Measurements from ENCODE around the gene SLCO2B1.

DNA sequence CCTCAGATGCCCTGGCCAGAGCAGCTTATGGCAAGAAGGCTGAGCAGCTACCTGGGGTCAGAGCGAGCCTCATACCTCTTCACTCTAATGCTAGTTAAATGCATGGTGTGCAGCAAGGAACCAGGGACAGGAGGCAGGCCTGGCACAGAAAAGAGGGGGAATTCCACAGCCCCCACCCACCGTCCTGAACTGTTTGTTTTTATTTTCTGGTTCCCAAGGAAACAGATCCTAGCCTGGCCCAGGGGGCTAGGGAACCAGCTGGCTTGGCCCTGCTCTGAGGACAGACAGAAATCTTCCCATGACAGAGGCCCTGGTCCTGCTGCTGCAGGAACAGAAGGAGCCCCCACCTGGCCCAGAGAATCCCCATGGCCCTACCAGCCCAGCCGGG, 40.4 kb downstream of the SLCO2B1 start:
- TF ChIP-seq CTCF (IDR thresholded peaks at IDR 0.05 in 4 of 5, conservative IDR thresholded peaks at IDR 0.05 in 1 of 5): no peak
- TF ChIP-seq POLR2A (IDR thresholded peaks at IDR 0.05): no peak

Data from gastrocnemius medialis (tissue), 4 donors.